HepG2 (cell line): Measurements from ENCODE around the gene RIPK3. TPM values are rescaled to one million over a fixed set of nuclear protein-coding genes. Genes with fewer than 3 reads are reported as not detected.

Source experiments
- AGO1 ChIP-seq: fragments of 200-400 bp; formaldehyde crosslinking; IDR thresholded peaks from 2 replicates; pipeline ENCODE4 v1.6.1; 2017; ENCODE audit warnings: mild to moderate bottlenecking, low read depth, low read length, moderate library complexity; ENCODE audit not compliant: poor library complexity, severe bottlenecking
- DNMT3B ChIP-seq: conservative IDR thresholded peaks from 2 replicates; pipeline ENCODE4 v1.6.1; 2016; ENCODE audit warnings: missing biosample characterization, control low read depth
- FOXA3 ChIP-seq: IDR thresholded peaks from 2 replicates; pipeline ENCODE4 v1.6.1; 2016; ENCODE audit warnings: missing genetic modification reagents, missing compliant biosample characterization
- HES4 ChIP-seq: sonication (generic); formaldehyde crosslinking; IDR thresholded peaks from 2 replicates; pipeline ENCODE4 v1.9.0; 2021; ENCODE audit warnings: mild to moderate bottlenecking, missing genetic modification reagents, borderline replicate concordance
- HNF4G ChIP-seq, 2 experiments: sonication (generic) in 1 of 2; formaldehyde crosslinking in 1 of 2; IDR thresholded peaks; 2 replicates each; pipeline versions ENCODE4 v1.4.0 to v1.6.1; 2011 to 2020; ENCODE audit warnings: borderline replicate concordance in 2 of 2, low read depth in 2 of 2, mild to moderate bottlenecking in 2 of 2, low read length in 1 of 2, missing genetic modification reagents in 1 of 2, moderate library complexity in 1 of 2
- KDM3A ChIP-seq: IDR thresholded peaks from 2 replicates; pipeline ENCODE4 v1.6.1; 2018; ENCODE audit warnings: low read depth, missing compliant biosample characterization
- MATR3 ChIP-seq: sonication (generic); formaldehyde crosslinking; IDR thresholded peaks from 2 replicates; pipeline ENCODE4 v1.4.0; 2020; ENCODE audit warnings: missing genetic modification reagents
- POLR2AphosphoS2 ChIP-seq: IDR thresholded peaks from 2 replicates; pipeline ENCODE4 v1.6.1; 2011; ENCODE audit warnings: low read depth, low read length, improper control_type of control experiment
- SIN3B ChIP-seq: fragments of 150-350 bp; IDR thresholded peaks from 2 replicates; pipeline ENCODE4 v1.6.1; 2014; ENCODE audit warnings: low read length
- SMYD3 ChIP-seq: sonication (generic); formaldehyde crosslinking; IDR thresholded peaks from 2 replicates; pipeline ENCODE4 v1.8.1; 2023; ENCODE audit warnings: mild to moderate bottlenecking, missing genetic modification reagents
- ZBTB8A ChIP-seq: sonication (generic); formaldehyde crosslinking; IDR thresholded peaks from 2 replicates; pipeline ENCODE4 v1.4.0; 2020; ENCODE audit warnings: mild to moderate bottlenecking, low read depth, missing genetic modification reagents, borderline replicate concordance
- ZFP41 ChIP-seq: sonication (generic); formaldehyde crosslinking; IDR thresholded peaks from 2 replicates; pipeline ENCODE4 v1.4.0; 2020; ENCODE audit warnings: mild to moderate bottlenecking, missing genetic modification reagents, borderline replicate concordance
- ZNF232 ChIP-seq: sonication (generic); formaldehyde crosslinking; IDR thresholded peaks from 2 replicates; pipeline ENCODE4 v1.4.0; 2020; ENCODE audit warnings: missing genetic modification reagents, borderline replicate concordance
- polyA plus RNA-seq, 8 experiments: library from polyadenylated mRNA; depleted of rRNA in 3 of 8; stranded (reverse) in 7 of 8; unstranded in 1 of 8; fragments of >200 nt; fragmentation: Illumina TruSeq in 4 of 8; extraction: Trizol in 4 of 8; gene quantifications; 2 replicates each; pipeline versions ENCODE4 v1.2.1 to v1.2.3, GENCODE V29; 2011 to 2016; ENCODE audit warnings: low read depth in 4 of 8, missing spikeins in 1 of 8, mixed read lengths in 1 of 8; ENCODE audit not compliant: insufficient read depth in 1 of 8
- total RNA-seq, 5 experiments: library from RNA; depleted of rRNA; stranded (reverse); fragments of >200 nt; fragmentation: Illumina TruSeq; extraction: Trizol; gene quantifications; 2 replicates each; pipeline ENCODE4 v1.2.3, GENCODE V29; 2016; ENCODE audit warnings: low read depth in 1 of 5
- TF ChIP-seq, protein P1 (sequence below): sonication (generic); formaldehyde crosslinking; IDR thresholded peaks from 2 replicates; pipeline ENCODE4 v1.5.0; 2020; ENCODE audit warnings: missing genetic modification reagents, mild to moderate bottlenecking, borderline replicate concordance
- TF ChIP-seq, protein P2 (sequence below): sonication (generic); formaldehyde crosslinking; IDR thresholded peaks from 2 replicates; pipeline ENCODE4 v1.5.0; 2020; ENCODE audit warnings: missing genetic modification reagents
- TF ChIP-seq, protein P3 (sequence below): sonication (generic); formaldehyde crosslinking; IDR thresholded peaks from 2 replicates; pipeline ENCODE4 v1.4.0; 2020; ENCODE audit warnings: mild to moderate bottlenecking, missing genetic modification reagents, borderline replicate concordance
- TF ChIP-seq, protein P4 (sequence below): IDR thresholded peaks from 2 replicates; pipeline ENCODE4 v1.6.1; 2018; ENCODE audit warnings: missing genetic modification reagents
- TF ChIP-seq, protein P5 (sequence below): sonication (generic); formaldehyde crosslinking; IDR thresholded peaks from 2 replicates; pipeline ENCODE4 v1.5.1; 2020; ENCODE audit warnings: mild to moderate bottlenecking, missing genetic modification reagents, moderate library complexity
- TF ChIP-seq, protein P6 (sequence below): sonication (generic); formaldehyde crosslinking; IDR thresholded peaks from 2 replicates; pipeline ENCODE4 v1.5.0; 2020; ENCODE audit warnings: missing genetic modification reagents

The RIPK3 gene
- total and polyA plus RNA-seq, 2 of the 13 experiments (the other 11 are each of a cell fraction or from before 2014, with no cell fraction given), result not detected

DNA sequence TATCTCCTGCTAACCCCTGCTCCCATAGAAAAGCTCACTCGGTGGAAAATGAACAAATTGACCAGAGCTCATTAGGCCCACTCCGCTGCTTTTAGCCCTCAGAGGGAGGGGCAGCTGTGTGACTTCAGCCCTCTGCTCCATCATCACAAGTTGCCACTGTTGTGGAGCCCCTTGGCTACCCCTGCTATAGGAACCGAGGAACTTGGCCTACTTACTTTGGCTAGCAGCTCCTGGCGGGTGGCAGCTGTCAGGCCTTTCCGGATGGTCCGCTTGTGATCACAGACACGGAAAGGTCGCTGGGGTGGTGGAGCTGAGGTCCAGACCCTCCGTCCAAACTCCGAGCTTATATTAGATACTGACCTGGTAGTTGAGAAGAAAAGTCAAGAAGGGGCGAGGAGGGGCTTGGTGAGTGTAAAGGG is 32.6 kb downstream of the RIPK3 start (continued):
- TF ChIP-seq KDM3A (CRISPR knock-in tag) (no peak), DNMT3B (CRISPR knock-in tag) (no peak), SMYD3 (no peak), SIN3B (no peak), ZBTB8A (CRISPR knock-in tag) (no peak; the same call in 1 of the 2 replicates), FOXA3 (CRISPR knock-in tag) (no peak), ZNF232 (CRISPR knock-in tag) (peak; percentile 14; the same call in 1 of the 2 replicates), HNF4G (IDR thresholded peaks at IDR 0.05; ENCODE audit: borderline replicate concordance, low read depth, low read length) (no peak), HNF4G (CRISPR knock-in tag; IDR thresholded peaks at IDR 0.05; ENCODE audit: borderline replicate concordance, low read depth) (no peak), POLR2AphosphoS2 (0 out of 2 replicates have a peak, but pooled peaks have one; percentile 32), AGO1 (no peak), ZFP41 (CRISPR knock-in tag) (no peak; the same call in 1 of the 2 replicates), HES4 (CRISPR knock-in tag) (no peak), MATR3 (CRISPR knock-in tag) (no peak)
- TF ChIP-seq, protein P1, sequence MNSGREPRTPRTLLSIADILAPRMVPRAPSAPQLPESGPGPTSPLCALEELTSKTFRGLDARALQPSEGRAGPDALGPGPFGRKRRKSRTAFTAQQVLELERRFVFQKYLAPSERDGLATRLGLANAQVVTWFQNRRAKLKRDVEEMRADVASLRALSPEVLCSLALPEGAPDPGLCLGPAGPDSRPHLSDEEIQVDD (CRISPR knock-in tag), result no peak
- TF ChIP-seq, protein P2, sequence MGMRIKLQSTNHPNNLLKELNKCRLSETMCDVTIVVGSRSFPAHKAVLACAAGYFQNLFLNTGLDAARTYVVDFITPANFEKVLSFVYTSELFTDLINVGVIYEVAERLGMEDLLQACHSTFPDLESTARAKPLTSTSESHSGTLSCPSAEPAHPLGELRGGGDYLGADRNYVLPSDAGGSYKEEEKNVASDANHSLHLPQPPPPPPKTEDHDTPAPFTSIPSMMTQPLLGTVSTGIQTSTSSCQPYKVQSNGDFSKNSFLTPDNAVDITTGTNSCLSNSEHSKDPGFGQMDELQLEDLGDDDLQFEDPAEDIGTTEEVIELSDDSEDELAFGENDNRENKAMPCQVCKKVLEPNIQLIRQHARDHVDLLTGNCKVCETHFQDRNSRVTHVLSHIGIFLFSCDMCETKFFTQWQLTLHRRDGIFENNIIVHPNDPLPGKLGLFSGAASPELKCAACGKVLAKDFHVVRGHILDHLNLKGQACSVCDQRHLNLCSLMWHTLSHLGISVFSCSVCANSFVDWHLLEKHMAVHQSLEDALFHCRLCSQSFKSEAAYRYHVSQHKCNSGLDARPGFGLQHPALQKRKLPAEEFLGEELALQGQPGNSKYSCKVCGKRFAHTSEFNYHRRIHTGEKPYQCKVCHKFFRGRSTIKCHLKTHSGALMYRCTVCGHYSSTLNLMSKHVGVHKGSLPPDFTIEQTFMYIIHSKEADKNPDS (CRISPR knock-in tag), result no peak
- TF ChIP-seq, protein P3, sequence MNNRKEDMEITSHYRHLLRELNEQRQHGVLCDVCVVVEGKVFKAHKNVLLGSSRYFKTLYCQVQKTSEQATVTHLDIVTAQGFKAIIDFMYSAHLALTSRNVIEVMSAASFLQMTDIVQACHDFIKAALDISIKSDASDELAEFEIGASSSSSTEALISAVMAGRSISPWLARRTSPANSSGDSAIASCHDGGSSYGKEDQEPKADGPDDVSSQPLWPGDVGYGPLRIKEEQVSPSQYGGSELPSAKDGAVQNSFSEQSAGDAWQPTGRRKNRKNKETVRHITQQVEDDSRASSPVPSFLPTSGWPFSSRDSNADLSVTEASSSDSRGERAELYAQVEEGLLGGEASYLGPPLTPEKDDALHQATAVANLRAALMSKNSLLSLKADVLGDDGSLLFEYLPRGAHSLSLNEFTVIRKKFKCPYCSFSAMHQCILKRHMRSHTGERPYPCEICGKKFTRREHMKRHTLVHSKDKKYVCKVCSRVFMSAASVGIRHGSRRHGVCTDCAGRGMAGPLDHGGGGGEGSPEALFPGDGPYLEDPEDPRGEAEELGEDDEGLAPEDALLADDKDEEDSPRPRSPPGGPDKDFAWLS (CRISPR knock-in tag), result no peak
- TF ChIP-seq, protein P4, sequence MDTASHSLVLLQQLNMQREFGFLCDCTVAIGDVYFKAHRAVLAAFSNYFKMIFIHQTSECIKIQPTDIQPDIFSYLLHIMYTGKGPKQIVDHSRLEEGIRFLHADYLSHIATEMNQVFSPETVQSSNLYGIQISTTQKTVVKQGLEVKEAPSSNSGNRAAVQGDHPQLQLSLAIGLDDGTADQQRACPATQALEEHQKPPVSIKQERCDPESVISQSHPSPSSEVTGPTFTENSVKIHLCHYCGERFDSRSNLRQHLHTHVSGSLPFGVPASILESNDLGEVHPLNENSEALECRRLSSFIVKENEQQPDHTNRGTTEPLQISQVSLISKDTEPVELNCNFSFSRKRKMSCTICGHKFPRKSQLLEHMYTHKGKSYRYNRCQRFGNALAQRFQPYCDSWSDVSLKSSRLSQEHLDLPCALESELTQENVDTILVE (CRISPR knock-in tag), result no peak
- TF ChIP-seq, protein P5, sequence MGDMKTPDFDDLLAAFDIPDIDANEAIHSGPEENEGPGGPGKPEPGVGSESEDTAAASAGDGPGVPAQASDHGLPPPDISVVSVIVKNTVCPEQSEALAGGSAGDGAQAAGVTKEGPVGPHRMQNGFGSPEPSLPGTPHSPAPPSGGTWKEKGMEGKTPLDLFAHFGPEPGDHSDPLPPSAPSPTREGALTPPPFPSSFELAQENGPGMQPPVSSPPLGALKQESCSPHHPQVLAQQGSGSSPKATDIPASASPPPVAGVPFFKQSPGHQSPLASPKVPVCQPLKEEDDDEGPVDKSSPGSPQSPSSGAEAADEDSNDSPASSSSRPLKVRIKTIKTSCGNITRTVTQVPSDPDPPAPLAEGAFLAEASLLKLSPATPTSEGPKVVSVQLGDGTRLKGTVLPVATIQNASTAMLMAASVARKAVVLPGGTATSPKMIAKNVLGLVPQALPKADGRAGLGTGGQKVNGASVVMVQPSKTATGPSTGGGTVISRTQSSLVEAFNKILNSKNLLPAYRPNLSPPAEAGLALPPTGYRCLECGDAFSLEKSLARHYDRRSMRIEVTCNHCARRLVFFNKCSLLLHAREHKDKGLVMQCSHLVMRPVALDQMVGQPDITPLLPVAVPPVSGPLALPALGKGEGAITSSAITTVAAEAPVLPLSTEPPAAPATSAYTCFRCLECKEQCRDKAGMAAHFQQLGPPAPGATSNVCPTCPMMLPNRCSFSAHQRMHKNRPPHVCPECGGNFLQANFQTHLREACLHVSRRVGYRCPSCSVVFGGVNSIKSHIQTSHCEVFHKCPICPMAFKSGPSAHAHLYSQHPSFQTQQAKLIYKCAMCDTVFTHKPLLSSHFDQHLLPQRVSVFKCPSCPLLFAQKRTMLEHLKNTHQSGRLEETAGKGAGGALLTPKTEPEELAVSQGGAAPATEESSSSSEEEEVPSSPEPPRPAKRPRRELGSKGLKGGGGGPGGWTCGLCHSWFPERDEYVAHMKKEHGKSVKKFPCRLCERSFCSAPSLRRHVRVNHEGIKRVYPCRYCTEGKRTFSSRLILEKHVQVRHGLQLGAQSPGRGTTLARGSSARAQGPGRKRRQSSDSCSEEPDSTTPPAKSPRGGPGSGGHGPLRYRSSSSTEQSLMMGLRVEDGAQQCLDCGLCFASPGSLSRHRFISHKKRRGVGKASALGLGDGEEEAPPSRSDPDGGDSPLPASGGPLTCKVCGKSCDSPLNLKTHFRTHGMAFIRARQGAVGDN, result peak; percentile 89
- TF ChIP-seq, protein P6, sequence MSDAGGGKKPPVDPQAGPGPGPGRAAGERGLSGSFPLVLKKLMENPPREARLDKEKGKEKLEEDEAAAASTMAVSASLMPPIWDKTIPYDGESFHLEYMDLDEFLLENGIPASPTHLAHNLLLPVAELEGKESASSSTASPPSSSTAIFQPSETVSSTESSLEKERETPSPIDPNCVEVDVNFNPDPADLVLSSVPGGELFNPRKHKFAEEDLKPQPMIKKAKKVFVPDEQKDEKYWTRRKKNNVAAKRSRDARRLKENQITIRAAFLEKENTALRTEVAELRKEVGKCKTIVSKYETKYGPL (CRISPR knock-in tag), result no peak
